ENCODE results near the gene VMO1. TPM values are rescaled to one million over a fixed set of nuclear protein-coding genes. Genes with fewer than 3 reads are reported as not detected.

Gene VMO1
- total RNA-seq, 1 experiment from 2014 or later: 1.2 TPM

DNA sequence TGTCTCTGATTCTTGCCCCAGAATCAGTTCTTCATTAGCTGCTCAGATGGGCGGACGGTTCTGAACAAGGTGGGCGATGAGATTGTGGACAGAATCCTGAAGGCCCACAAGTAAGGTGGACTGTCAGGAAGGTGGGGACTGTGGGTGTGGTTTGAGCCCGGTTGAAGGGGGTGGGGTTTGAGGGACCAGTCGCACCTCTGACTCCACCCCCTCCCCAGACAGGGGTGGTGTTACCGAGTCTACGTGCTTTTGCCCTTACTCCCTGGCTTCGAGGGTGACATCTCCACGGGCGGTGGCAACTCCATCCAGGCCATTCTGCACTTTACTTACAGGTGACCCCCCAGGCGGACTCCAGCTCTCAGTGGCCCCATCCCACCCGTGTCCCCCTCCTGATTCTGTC, 32.1 kb upstream of the VMO1 start:
- no peak for TF ChIP-seq ESRRA (CRISPR knock-in tag; IDR thresholded peaks at IDR 0.05; ENCODE audit: borderline replicate concordance)
- Mint-ChIP-seq H3K27ac (no peak overlapping the region), H3K4me3 (no peak overlapping the region), H3K4me1 (no peaks in the 10 kb centered on the region), H3K27me3 (ENCODE audit: low read depth) (no peaks in the 10 kb centered on the region), H3K9me3 (no peaks in the 10 kb centered on the region), H3K36me3 (peaks cover 24% of the 10 kb centered on the region)
- CTCF ChIA-PET: interaction anchor here (0.7 to 1.0 kb wide), 2 partner anchors 28 to 91 kb away, joined by 3 to 4 read pairs; no protein-coding TSS in a partner anchor
- ATAC-seq (peak; percentile 87), DNase-seq (ENCODE audit: low spot score) (peak; percentile 47)
- POLR2A ChIA-PET: no interaction called here

DNA sequence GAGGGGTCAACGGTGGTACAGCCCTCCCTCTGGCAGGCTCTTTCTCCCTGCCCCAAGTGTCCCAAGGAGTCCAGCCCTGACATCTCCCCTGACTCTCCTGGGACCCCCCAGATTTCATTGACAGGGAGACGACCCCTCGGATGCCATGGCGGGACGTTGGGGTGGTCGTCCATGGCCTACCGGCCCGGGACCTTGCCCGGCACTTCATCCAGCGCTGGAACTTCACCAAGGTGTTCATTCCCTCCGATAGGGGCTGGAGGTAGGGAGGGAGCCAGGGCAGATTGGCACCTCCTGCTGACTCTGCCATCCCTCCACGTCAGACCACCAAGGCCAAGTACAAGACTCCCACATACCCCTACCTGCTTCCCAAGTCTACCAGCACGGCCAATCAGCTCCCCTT, 30.7 kb upstream of the VMO1 start:
- Mint-ChIP-seq H3K4me3 (no peak overlapping the region), H3K4me1 (no peaks in the 10 kb centered on the region), H3K27me3 (ENCODE audit: low read depth) (no peaks in the 10 kb centered on the region), H3K27ac (no peak overlapping the region), H3K36me3 (peaks cover 23% of the 10 kb centered on the region), H3K9me3 (no peaks in the 10 kb centered on the region)
- POLR2A ChIA-PET: no interaction called here
- no peak for ATAC-seq
- no peak for DNase-seq (ENCODE audit: low spot score)
- CTCF ChIA-PET: no interaction called here
- TF ChIP-seq, protein P1, sequence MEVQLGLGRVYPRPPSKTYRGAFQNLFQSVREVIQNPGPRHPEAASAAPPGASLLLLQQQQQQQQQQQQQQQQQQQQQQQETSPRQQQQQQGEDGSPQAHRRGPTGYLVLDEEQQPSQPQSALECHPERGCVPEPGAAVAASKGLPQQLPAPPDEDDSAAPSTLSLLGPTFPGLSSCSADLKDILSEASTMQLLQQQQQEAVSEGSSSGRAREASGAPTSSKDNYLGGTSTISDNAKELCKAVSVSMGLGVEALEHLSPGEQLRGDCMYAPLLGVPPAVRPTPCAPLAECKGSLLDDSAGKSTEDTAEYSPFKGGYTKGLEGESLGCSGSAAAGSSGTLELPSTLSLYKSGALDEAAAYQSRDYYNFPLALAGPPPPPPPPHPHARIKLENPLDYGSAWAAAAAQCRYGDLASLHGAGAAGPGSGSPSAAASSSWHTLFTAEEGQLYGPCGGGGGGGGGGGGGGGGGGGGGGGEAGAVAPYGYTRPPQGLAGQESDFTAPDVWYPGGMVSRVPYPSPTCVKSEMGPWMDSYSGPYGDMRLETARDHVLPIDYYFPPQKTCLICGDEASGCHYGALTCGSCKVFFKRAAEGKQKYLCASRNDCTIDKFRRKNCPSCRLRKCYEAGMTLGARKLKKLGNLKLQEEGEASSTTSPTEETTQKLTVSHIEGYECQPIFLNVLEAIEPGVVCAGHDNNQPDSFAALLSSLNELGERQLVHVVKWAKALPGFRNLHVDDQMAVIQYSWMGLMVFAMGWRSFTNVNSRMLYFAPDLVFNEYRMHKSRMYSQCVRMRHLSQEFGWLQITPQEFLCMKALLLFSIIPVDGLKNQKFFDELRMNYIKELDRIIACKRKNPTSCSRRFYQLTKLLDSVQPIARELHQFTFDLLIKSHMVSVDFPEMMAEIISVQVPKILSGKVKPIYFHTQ (CRISPR knock-in tag; IDR thresholded peaks at IDR 0.05): no peak
- no peak for TF ChIP-seq NFATC4 (CRISPR knock-in tag; IDR thresholded peaks at IDR 0.05)
- TF ChIP-seq, protein P2, sequence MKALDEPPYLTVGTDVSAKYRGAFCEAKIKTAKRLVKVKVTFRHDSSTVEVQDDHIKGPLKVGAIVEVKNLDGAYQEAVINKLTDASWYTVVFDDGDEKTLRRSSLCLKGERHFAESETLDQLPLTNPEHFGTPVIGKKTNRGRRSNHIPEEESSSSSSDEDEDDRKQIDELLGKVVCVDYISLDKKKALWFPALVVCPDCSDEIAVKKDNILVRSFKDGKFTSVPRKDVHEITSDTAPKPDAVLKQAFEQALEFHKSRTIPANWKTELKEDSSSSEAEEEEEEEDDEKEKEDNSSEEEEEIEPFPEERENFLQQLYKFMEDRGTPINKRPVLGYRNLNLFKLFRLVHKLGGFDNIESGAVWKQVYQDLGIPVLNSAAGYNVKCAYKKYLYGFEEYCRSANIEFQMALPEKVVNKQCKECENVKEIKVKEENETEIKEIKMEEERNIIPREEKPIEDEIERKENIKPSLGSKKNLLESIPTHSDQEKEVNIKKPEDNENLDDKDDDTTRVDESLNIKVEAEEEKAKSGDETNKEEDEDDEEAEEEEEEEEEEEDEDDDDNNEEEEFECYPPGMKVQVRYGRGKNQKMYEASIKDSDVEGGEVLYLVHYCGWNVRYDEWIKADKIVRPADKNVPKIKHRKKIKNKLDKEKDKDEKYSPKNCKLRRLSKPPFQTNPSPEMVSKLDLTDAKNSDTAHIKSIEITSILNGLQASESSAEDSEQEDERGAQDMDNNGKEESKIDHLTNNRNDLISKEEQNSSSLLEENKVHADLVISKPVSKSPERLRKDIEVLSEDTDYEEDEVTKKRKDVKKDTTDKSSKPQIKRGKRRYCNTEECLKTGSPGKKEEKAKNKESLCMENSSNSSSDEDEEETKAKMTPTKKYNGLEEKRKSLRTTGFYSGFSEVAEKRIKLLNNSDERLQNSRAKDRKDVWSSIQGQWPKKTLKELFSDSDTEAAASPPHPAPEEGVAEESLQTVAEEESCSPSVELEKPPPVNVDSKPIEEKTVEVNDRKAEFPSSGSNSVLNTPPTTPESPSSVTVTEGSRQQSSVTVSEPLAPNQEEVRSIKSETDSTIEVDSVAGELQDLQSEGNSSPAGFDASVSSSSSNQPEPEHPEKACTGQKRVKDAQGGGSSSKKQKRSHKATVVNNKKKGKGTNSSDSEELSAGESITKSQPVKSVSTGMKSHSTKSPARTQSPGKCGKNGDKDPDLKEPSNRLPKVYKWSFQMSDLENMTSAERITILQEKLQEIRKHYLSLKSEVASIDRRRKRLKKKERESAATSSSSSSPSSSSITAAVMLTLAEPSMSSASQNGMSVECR (CRISPR knock-in tag; IDR thresholded peaks at IDR 0.05; ENCODE audit: borderline replicate concordance): no peak
- TF ChIP-seq, protein P3, sequence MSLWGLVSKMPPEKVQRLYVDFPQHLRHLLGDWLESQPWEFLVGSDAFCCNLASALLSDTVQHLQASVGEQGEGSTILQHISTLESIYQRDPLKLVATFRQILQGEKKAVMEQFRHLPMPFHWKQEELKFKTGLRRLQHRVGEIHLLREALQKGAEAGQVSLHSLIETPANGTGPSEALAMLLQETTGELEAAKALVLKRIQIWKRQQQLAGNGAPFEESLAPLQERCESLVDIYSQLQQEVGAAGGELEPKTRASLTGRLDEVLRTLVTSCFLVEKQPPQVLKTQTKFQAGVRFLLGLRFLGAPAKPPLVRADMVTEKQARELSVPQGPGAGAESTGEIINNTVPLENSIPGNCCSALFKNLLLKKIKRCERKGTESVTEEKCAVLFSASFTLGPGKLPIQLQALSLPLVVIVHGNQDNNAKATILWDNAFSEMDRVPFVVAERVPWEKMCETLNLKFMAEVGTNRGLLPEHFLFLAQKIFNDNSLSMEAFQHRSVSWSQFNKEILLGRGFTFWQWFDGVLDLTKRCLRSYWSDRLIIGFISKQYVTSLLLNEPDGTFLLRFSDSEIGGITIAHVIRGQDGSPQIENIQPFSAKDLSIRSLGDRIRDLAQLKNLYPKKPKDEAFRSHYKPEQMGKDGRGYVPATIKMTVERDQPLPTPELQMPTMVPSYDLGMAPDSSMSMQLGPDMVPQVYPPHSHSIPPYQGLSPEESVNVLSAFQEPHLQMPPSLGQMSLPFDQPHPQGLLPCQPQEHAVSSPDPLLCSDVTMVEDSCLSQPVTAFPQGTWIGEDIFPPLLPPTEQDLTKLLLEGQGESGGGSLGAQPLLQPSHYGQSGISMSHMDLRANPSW (CRISPR knock-in tag; conservative IDR thresholded peaks at IDR 0.05; ENCODE audit: low read depth): no peak
- no peak for TF ChIP-seq NR3C1 (CRISPR knock-in tag; conservative IDR thresholded peaks at IDR 0.05; ENCODE audit: low read depth)
- TF ChIP-seq RORB (CRISPR knock-in tag; IDR thresholded peaks at IDR 0.05): no peak
- TF ChIP-seq, protein P4, sequence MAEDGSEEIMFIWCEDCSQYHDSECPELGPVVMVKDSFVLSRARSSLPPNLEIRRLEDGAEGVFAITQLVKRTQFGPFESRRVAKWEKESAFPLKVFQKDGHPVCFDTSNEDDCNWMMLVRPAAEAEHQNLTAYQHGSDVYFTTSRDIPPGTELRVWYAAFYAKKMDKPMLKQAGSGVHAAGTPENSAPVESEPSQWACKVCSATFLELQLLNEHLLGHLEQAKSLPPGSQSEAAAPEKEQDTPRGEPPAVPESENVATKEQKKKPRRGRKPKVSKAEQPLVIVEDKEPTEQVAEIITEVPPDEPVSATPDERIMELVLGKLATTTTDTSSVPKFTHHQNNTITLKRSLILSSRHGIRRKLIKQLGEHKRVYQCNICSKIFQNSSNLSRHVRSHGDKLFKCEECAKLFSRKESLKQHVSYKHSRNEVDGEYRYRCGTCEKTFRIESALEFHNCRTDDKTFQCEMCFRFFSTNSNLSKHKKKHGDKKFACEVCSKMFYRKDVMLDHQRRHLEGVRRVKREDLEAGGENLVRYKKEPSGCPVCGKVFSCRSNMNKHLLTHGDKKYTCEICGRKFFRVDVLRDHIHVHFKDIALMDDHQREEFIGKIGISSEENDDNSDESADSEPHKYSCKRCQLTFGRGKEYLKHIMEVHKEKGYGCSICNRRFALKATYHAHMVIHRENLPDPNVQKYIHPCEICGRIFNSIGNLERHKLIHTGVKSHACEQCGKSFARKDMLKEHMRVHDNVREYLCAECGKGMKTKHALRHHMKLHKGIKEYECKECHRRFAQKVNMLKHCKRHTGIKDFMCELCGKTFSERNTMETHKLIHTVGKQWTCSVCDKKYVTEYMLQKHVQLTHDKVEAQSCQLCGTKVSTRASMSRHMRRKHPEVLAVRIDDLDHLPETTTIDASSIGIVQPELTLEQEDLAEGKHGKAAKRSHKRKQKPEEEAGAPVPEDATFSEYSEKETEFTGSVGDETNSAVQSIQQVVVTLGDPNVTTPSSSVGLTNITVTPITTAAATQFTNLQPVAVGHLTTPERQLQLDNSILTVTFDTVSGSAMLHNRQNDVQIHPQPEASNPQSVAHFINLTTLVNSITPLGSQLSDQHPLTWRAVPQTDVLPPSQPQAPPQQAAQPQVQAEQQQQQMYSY (CRISPR knock-in tag; IDR thresholded peaks at IDR 0.05): no peak
- no peak for TF ChIP-seq MYBL2 (CRISPR knock-in tag; IDR thresholded peaks at IDR 0.05)
- TF ChIP-seq, protein P5, sequence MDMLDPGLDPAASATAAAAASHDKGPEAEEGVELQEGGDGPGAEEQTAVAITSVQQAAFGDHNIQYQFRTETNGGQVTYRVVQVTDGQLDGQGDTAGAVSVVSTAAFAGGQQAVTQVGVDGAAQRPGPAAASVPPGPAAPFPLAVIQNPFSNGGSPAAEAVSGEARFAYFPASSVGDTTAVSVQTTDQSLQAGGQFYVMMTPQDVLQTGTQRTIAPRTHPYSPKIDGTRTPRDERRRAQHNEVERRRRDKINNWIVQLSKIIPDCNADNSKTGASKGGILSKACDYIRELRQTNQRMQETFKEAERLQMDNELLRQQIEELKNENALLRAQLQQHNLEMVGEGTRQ (CRISPR knock-in tag; IDR thresholded peaks at IDR 0.05): no peak
- TF ChIP-seq, protein P6, sequence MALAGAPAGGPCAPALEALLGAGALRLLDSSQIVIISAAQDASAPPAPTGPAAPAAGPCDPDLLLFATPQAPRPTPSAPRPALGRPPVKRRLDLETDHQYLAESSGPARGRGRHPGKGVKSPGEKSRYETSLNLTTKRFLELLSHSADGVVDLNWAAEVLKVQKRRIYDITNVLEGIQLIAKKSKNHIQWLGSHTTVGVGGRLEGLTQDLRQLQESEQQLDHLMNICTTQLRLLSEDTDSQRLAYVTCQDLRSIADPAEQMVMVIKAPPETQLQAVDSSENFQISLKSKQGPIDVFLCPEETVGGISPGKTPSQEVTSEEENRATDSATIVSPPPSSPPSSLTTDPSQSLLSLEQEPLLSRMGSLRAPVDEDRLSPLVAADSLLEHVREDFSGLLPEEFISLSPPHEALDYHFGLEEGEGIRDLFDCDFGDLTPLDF (CRISPR knock-in tag; IDR thresholded peaks at IDR 0.05): no peak
- TF ChIP-seq, protein P7, sequence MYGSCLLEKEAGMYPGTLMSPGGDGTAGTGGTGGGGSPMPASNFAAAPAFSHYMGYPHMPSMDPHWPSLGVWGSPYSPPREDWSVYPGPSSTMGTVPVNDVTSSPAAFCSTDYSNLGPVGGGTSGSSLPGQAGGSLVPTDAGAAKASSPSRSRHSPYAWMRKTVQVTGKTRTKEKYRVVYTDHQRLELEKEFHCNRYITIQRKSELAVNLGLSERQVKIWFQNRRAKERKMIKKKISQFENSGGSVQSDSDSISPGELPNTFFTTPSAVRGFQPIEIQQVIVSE (CRISPR knock-in tag; IDR thresholded peaks at IDR 0.05; ENCODE audit: borderline replicate concordance): no peak
- TF ChIP-seq OVOL2 (CRISPR knock-in tag; IDR thresholded peaks at IDR 0.05; ENCODE audit: borderline replicate concordance): no peak
- TF ChIP-seq NR2C2 (CRISPR knock-in tag; IDR thresholded peaks at IDR 0.05): no peak
- no peak for TF ChIP-seq ELF4 (CRISPR knock-in tag; IDR thresholded peaks at IDR 0.05; ENCODE audit: low read depth)
- no peak for TF ChIP-seq FOXJ3 (CRISPR knock-in tag; IDR thresholded peaks at IDR 0.05; ENCODE audit: borderline replicate concordance)
